ENCODE measurements around the gene CPLX3. TPM values are rescaled to one million over a fixed set of nuclear protein-coding genes. Genes with fewer than 3 reads are reported as not detected.

Gene CPLX3
- polyA plus RNA-seq, 1 experiment: not detected

- DNase-seq (ENCODE audit: low read depth, low spot score): no peak
- TF ChIP-seq CTCF (IDR thresholded peaks at IDR 0.05; ENCODE audit: low read depth, low read length): no peak
- CTCF ChIA-PET: interaction anchor here (0.9 kb wide), 1 partner anchor 57 kb away, joined by 3 read pairs; no protein-coding TSS in a partner anchor
- no peaks in the 10 kb centered on the region for H3K9me3 ChIP-seq (ENCODE audit: control insufficient read depth, insufficient read depth, low read length)
- no peaks in the 10 kb centered on the region for H3K27me3 ChIP-seq (ENCODE audit: control insufficient read depth, insufficient read depth, low read length)
- H3K4me3 ChIP-seq (ENCODE audit: low read depth, low read length): no peak overlapping the region
- POLR2A ChIA-PET: interaction anchor here (0.6 kb wide), 1 partner anchor 12 kb away, joined by 8 read pairs; no protein-coding TSS in a partner anchor
- H3K27ac ChIP-seq (ENCODE audit: low read depth, low read length): no peak overlapping the region
Observed at GRCh38 chr15:74844319-74845207, 18.1 kb downstream of the CPLX3 start.

- H3K9me3 ChIP-seq (ENCODE audit: control insufficient read depth, insufficient read depth, low read length): no peaks in the 10 kb centered on the region
- POLR2A ChIA-PET: no interaction called here
- H3K4me3 ChIP-seq (ENCODE audit: low read depth, low read length): no peak overlapping the region
- no peak for DNase-seq (ENCODE audit: low read depth, low spot score)
- H3K27me3 ChIP-seq (ENCODE audit: control insufficient read depth, insufficient read depth, low read length): no peaks in the 10 kb centered on the region
- CTCF ChIA-PET: interaction anchor here (0.9 kb wide), 1 partner anchor 58 kb away, joined by 3 read pairs; no protein-coding TSS in a partner anchor
- H3K27ac ChIP-seq (ENCODE audit: low read depth, low read length): no peak overlapping the region
- TF ChIP-seq CTCF (IDR thresholded peaks at IDR 0.05; ENCODE audit: low read depth, low read length): no peak
Observed at GRCh38 chr15:74845208-74845568, 18.8 kb downstream of the CPLX3 start.

GRCh38 chr15:74845581-74845980 is 19.2 kb downstream of the CPLX3 start:
- POLR2A ChIA-PET: no interaction called here

GRCh38 chr15:74847432-74847831 is 21.0 kb downstream of the CPLX3 start:
- TF ChIP-seq CTCF (IDR thresholded peaks at IDR 0.05; ENCODE audit: low read depth, low read length): no peak
- ChIA-PET POLR2A (no interaction called here), CTCF (interaction anchor here (1.0 kb wide), 1 partner anchor 54 kb away, joined by 3 read pairs; no protein-coding TSS in a partner anchor)
- Histone ChIP-seq H3K4me3 (ENCODE audit: low read depth, low read length) (no peak overlapping the region), H3K9me3 (ENCODE audit: control insufficient read depth, insufficient read depth, low read length) (no peaks in the 10 kb centered on the region), H3K27me3 (ENCODE audit: control insufficient read depth, insufficient read depth, low read length) (no peaks in the 10 kb centered on the region), H3K27ac (ENCODE audit: low read depth, low read length) (no peak overlapping the region)
- no peak for DNase-seq (ENCODE audit: low read depth, low spot score)

More at GRCh38 chr15:74845581-74845980, 19.2 kb downstream of the CPLX3 start:
- Histone ChIP-seq H3K27ac (ENCODE audit: low read depth, low read length) (no peak overlapping the region), H3K27me3 (ENCODE audit: control insufficient read depth, insufficient read depth, low read length) (no peaks in the 10 kb centered on the region), H3K4me3 (ENCODE audit: low read depth, low read length) (no peak overlapping the region), H3K9me3 (ENCODE audit: control insufficient read depth, insufficient read depth, low read length) (no peaks in the 10 kb centered on the region)
- no peak for TF ChIP-seq CTCF (IDR thresholded peaks at IDR 0.05; ENCODE audit: low read depth, low read length)
- CTCF ChIA-PET: no interaction called here
- no peak for DNase-seq (ENCODE audit: low read depth, low spot score)

- Histone ChIP-seq H3K9me3 (ENCODE audit: control insufficient read depth, insufficient read depth, low read length) (no peaks in the 10 kb centered on the region), H3K27me3 (ENCODE audit: control insufficient read depth, insufficient read depth, low read length) (no peaks in the 10 kb centered on the region), H3K4me3 (ENCODE audit: low read depth, low read length) (no peak overlapping the region), H3K27ac (ENCODE audit: low read depth, low read length) (no peak overlapping the region)
- TF ChIP-seq CTCF (IDR thresholded peaks at IDR 0.05; ENCODE audit: low read depth, low read length): no peak
- ChIA-PET POLR2A (no interaction called here), CTCF (no interaction called here)
- DNase-seq (ENCODE audit: low read depth, low spot score): no peak
Observed at GRCh38 chr15:74850393-74850792, 24.0 kb downstream of the CPLX3 start.

Data from AG04450 (cell line).